Measurements from ENCODE around the gene TSHZ2.
"Not testable (repeated sequence)": the region's sequence is repeated elsewhere in the genome, so short reads cannot be mapped to it uniquely, and the experiment has no call there.

TSHZ2 gene

DNA sequence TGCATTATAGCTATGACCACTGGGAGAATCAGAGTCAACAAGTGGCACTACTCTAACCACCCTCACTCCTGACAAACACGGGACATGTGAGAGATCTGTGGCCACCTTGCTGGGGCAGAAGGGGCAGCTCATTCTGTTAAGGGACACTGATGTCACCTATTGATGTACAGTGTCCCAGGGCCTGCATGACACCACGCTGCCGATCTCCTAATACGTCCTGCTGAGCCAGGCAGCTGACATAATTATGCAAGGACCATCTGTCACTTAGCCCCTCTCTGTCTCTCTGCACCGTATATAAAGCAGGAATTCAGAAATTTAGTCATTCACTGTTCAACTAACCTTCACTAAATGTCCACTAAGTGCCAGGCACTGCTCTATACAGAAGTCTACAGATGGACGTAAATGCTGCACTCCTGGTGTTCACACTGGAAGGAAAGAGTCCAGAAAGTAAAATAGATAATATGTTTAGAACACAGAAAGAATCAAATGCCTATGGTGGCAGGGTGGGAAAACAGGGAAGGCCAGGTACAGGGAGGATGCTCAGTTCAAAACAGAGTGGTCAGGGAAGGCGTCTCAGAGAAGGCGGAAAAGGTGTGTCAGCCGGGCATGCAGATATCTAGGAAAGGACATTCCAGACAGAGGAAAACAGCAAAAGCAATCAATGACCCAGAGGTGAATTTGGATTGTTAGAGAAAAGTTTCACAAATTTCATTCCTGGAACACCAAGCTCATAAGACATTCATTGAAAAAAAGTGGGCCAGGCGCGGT lies 447.7 kb downstream of the TSHZ2 start:
- DNase-seq (ENCODE audit: low read depth) = no peak

- no peak for DNase-seq (ENCODE audit: low read depth)
These were observed 449.2 kb downstream of the TSHZ2 start for GRCh38 chr20:53421343-53421742.

DNA sequence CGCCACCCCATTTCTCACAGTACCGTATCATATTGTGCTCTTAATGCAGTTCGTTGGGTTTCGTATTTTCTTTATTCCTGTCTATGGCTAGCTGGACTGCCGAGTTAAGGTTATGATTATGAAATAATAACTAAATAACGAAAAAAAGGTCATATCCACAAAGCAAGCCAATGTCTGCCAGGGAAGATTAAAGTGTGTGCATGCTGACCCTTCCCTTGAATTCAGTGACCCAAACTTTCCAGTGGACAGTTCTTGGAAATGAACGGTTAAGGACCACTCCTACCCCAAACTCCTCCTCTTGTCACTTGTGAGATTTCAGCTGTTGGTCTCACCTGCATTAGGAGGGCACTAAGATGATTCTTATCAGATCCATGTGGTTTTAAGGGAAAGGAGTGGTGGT lies 449.9 kb downstream of the TSHZ2 start:
- no peak for DNase-seq (ENCODE audit: low read depth)

GRCh38 chr20:53423587-53424146 lies 451.5 kb downstream of the TSHZ2 start:
- DNase-seq (ENCODE audit: low read depth) = no peak

DNA sequence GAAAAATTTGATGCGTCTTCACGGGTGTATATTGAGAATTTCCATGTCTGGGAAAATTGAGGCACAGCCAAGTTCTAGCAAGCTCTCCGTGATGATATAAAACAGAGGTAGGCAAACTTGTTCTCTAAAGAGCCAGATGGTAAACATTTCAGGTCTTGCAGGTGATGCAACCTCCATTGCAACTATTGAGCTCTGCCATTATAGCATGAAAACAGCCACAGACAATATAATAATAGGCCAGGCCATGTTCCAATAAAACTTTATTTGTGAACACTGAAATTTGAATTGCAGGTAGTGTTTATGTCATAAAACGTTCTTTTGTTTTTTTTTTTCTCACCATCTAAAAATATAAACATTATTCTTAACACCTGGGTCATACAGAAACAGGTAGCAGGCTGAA lies 453.3 kb downstream of the TSHZ2 start:
- no peak for DNase-seq (ENCODE audit: low read depth)

GRCh38 chr20:53425941-53426340 lies 453.8 kb downstream of the TSHZ2 start:
- no peak for DNase-seq (ENCODE audit: low read depth)

- DNase-seq (ENCODE audit: low read depth) = no peak
These were observed 454.7 kb downstream of the TSHZ2 start for GRCh38 chr20:53426766-53427312.

- DNase-seq (ENCODE audit: low read depth) = no peak
These were observed 455.8 kb downstream of the TSHZ2 start for GRCh38 chr20:53427951-53428350.

GRCh38 chr20:53428588-53428987 lies 456.4 kb downstream of the TSHZ2 start:
- no peak for DNase-seq (ENCODE audit: low read depth)

- DNase-seq (ENCODE audit: low read depth) = no peak
These were observed 456.8 kb downstream of the TSHZ2 start for GRCh38 chr20:53428996-53429395.

DNA sequence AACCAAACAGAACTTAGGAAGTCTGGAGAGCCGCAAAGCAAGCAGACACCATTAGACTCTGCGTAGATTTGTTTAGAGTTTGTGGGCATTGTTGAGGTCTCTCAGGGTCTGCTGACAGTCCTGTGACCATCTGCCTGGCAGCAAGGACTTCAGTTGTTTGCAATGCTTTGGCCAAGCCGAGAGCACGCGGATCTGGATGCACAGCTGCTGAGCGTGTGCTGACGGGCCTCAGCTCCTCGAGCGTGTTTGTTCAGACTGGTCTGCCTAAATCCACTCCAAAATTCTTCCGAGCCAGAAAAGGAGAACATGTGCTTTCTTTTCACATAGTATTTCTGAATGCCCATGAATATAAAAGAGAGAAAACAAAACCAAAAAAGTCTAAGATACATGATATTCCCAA lies 462.5 kb downstream of the TSHZ2 start:
- no peak for DNase-seq (ENCODE audit: low read depth)

DNA sequence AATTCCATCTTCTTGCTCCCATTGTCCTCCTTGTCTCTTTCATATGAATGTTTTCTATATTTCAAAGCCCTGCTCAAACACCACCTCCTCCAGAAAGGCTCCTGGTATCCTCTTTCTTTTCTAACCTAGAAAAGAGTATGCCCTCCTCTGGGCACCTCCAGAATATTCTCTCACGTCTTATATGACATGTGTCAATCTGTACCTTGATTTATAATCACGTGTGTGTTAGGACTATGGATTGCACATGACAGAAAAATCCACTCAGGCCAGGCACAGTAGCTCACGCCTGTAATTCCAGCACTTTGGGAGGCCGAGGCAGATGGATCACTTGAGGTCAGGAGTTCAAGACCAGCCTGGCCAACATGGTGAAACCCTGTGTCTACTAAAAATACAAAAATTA lies 464.8 kb downstream of the TSHZ2 start:
- not testable (repeated sequence) for DNase-seq (ENCODE audit: low read depth)

DNA sequence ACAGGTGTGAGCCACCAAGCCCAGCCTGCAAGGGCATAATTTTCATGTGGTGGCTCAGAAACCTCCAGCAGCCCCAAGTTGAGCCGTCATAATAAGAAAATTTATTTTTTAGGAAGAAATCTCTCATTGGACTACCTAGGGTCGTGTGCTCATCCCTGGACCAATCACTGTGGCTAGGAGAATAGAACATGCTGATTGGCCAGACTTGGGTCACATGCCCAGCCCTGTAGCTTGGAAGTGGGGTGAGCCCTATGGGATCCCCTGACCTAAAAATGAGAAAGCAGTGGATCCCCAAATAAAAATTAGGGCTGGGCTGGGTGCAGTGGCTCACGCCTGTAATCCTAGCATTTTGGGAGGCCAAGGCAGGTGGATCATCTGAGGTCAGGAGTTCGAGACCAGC lies 466.2 kb downstream of the TSHZ2 start:
- DNase-seq (ENCODE audit: low read depth) = no peak

DNA sequence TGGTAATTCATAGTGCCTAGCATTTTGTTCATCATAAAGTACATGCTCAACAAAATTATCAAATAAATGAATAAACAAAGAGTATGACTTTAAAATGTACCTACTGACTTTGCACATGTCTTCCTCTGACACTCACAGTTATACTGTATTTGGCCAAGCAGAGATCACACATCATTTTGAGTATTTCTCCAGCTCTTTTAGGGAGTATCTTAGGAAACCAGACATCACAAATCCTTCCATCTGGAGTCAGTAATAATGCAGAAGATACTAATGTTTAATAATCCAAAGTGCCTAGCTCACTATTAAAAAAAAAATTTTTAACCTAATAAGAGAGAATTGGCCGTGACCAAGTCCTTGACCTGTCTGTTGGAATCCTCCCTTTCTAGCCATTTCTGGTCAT lies 466.9 kb downstream of the TSHZ2 start:
- DNase-seq (ENCODE audit: low read depth) = no peak

DNA sequence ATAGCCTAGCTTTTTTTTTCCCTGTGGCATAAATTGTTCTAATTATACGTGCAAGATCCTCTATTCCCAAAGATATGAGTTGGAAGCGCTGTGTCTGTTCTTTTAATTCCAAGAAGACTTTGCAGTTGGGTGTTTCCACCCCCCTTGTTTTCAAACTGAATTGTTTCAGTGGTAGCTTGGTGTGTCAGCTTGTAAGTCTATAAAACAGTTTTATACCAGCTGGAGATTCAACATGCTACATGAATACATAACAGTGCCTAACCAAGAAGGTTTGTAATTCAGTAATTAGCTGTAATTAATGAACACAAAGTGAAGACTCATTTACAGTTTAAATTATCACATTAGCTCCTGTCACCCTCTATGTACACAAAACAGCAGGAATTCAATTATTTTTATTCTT lies 467.5 kb downstream of the TSHZ2 start:
- no peak for DNase-seq (ENCODE audit: low read depth)

DNA sequence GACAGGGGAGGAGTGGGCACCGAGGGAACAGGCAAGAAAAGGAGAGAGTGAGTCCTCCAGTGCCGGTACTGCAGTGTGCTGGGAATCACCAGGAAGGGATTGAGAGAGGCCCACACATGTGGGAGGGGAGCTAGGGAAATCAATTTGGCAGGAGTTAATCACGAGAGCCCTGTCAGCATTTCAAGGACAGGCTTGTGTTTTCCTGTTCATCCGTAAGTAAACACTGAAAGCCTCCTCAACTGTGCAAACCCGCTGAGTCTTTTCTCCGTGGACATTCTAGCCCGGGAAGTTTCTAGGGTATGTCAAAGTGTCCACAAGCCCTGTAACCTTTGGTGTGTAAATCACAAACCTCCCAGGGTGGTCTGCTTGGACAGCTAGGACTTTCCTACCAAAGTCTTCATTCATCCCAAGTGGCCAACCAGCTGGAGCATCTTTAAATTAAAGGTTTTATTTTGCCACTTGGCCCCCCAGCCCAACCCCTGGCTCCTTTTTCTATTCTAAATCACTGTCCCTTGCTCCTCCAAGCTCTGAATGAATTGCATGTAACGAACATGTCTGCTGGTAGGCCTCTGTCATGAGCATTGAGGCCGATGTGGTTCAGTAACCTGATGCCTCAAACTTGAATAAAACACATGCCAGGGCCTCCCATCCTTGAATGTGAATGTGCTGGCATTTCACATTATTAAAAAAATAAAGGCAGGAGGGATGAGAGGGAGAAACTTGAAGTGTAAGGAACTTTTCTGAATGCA lies 472.4 kb downstream of the TSHZ2 start:
- no peak for DNase-seq (ENCODE audit: low read depth)

DNA sequence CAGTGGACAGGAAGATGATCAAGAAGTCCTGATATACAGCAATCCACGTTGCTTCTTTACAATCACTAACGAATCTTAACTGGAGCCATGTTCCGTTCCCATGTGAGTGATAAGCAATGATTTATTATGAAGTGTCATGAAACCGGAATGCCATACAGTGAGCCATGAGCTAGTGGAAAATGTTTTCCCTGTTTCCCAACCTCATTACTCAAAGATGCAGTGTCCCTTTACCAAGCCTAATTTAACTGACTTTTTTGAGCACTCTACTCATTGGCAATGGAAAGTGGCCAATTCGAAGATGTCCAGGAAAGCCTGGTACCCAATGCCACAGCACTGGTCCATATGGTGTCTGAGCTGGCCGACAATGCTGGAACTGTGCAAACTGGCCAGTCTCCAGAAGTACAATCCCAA lies 473.2 kb downstream of the TSHZ2 start:
- DNase-seq (ENCODE audit: low read depth) = no peak

- no peak for DNase-seq (ENCODE audit: low read depth)
These were observed 473.8 kb downstream of the TSHZ2 start for GRCh38 chr20:53445932-53446331.

DNA sequence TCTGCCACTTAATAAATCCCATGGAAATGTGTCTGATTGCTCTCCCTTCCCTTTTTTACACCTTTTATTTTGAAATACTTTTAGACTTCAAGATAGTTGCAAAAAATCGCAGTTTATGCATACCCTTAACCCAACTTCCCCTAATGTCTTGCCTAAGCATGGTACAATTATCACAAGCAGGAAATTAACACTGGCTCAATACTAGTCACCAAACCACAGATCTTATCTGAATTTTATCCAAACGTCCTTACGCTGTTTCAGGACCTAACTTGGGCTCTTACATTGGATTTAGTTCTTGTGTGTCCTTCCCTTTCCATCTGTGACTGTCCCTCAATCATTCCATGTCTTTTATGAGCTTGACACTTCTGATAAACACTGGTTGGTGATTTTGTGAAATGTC lies 475.2 kb downstream of the TSHZ2 start:
- DNase-seq (ENCODE audit: low read depth) = no peak

GRCh38 chr20:53448426-53448825 lies 476.3 kb downstream of the TSHZ2 start:
- DNase-seq (ENCODE audit: low read depth) = no peak

GRCh38 chr20:53448875-53449274 lies 476.7 kb downstream of the TSHZ2 start:
- no peak for DNase-seq (ENCODE audit: low read depth)

DNA sequence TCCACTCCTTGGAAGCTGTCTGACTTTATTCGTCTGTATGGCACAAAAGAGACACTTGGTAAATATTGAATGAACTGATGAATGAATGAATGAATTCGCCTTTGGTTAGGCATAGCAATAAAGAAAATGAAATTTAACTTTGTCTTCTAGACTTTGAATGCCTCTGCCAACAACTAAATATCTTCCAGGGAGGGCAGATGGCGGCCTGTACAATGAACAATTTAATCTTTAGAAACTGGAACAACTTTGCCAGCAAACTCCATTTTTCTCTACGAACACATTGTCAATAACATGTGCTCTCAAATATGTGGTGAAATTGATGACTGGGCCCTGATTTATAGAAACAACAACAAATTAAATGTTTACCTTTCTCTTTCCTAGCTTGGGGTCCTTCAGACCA lies 480.9 kb downstream of the TSHZ2 start:
- DNase-seq (ENCODE audit: low read depth) = no peak

DNA sequence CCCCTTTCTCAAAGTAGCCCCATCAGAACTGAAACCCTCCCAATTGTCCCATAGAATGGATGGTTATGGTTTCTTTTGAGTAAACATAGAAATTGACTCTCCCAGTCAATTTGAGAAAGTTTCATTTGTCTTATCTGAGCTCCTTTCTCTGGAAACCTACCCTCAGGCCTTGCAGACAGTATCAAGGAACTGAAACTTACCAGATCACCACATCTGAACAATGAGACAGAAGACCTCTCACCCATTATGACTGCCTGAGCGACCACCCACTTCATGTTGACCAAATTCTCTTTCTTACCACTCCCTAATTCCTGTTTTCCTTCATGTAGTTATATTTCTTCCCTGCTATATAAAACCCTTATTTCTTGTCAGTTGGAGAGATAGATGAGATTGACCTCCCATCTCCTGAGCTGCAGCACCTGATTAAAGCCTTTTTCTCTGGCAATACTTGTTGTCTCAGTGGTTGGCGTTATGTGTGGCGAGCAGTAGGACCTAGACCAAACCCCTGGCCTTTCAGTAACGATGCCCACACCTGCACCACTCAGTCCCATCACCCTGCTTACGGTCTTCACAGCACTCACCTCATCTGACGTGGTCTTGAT lies 482.6 kb downstream of the TSHZ2 start:
- no peak for DNase-seq (ENCODE audit: low read depth)

All from iris pigment epithelial cell (primary cell).